ENCODE data around the gene GPR137B. TPM values are rescaled to one million over a fixed set of nuclear protein-coding genes. Genes with fewer than 3 reads are reported as not detected.

The GPR137B gene
- total and polyA plus RNA-seq, 8 donors = 0.95 to 9.8 (median 2.6) TPM

GRCh38 chr1:236099355-236099974 is 42.9 kb upstream of the GPR137B start:
- intact Hi-C loops (cut with DNase I) = no loop called here
- H3K27me3 ChIP-seq = no peaks in the 10 kb centered on the region
- 61 to 77% methylated on average over 12 of the region's 12 CpGs for WGBS, 2 donors

GRCh38 chr1:236100799-236101198 is 41.5 kb upstream of the GPR137B start:
- H3K36me3 ChIP-seq = no peaks in the 10 kb centered on the region
- H3K4me3 ChIP-seq = no peak overlapping the region
- WGBS, 2 donors = 85 to 92% methylated on average over 15 of the region's 15 CpGs
- FAIRE-seq (no peak), ATAC-seq (no peak), DNase-seq (no peak)
- no peak overlapping the region for H3K27ac ChIP-seq
- intact Hi-C loops (cut with DNase I) = loop anchor here in 1 of 3 donors (10.0 kb wide), 1 partner anchor 434 kb away; no protein-coding TSS in a partner anchor
- no peak for TF ChIP-seq CTCF (IDR thresholded peaks at IDR 0.05)
- H3K4me1 ChIP-seq = no peaks in the 10 kb centered on the region
- H3K27me3 ChIP-seq = no peaks in the 10 kb centered on the region
- no peaks in the 10 kb centered on the region for H3K9me3 ChIP-seq

More at GRCh38 chr1:236099355-236099974, 42.9 kb upstream of the GPR137B start:
- Histone ChIP-seq H3K27ac (no peak overlapping the region), H3K9me3 (no peaks in the 10 kb centered on the region), H3K4me1 (no peaks in the 10 kb centered on the region), H3K36me3 (no peaks in the 10 kb centered on the region), H3K4me3 (no peak overlapping the region)
- no peak for FAIRE-seq
- TF ChIP-seq CTCF (IDR thresholded peaks at IDR 0.05) = no peak
- no peak for DNase-seq
- no peak for ATAC-seq

- intact Hi-C loops (cut with DNase I) = loop anchor here in 1 of 3 donors (10.0 kb wide), 1 partner anchor 433 kb away; no protein-coding TSS in a partner anchor
- WGBS, 2 donors = 70 to 77% methylated on average over 10 of the region's 10 CpGs
Observed at GRCh38 chr1:236101233-236102200, 40.8 kb upstream of the GPR137B start.

GRCh38 chr1:236102611-236103010 is 39.7 kb upstream of the GPR137B start:
- intact Hi-C loops (cut with DNase I) = loop anchor here in 1 of 3 donors (10.0 kb wide), 1 partner anchor 432 kb away; no protein-coding TSS in a partner anchor

More at GRCh38 chr1:236101233-236102200, 40.8 kb upstream of the GPR137B start:
- no peak for TF ChIP-seq CTCF (IDR thresholded peaks at IDR 0.05)
- ATAC-seq = no peak
- H3K36me3 ChIP-seq = no peaks in the 10 kb centered on the region
- no peak for FAIRE-seq
- no peak for DNase-seq
- no peak overlapping the region for H3K27ac ChIP-seq
- no peaks in the 10 kb centered on the region for H3K9me3 ChIP-seq
- no peaks in the 10 kb centered on the region for H3K27me3 ChIP-seq
- no peak overlapping the region for H3K4me3 ChIP-seq
- H3K4me1 ChIP-seq = no peaks in the 10 kb centered on the region

More at GRCh38 chr1:236102611-236103010, 39.7 kb upstream of the GPR137B start:
- no peak for TF ChIP-seq CTCF (IDR thresholded peaks at IDR 0.05)
- Histone ChIP-seq H3K4me1 (no peaks in the 10 kb centered on the region), H3K27ac (no peak overlapping the region), H3K9me3 (no peaks in the 10 kb centered on the region), H3K27me3 (no peaks in the 10 kb centered on the region), H3K36me3 (no peaks in the 10 kb centered on the region), H3K4me3 (no peak overlapping the region)
- WGBS, 2 donors = 55 to 74% methylated on average over 11 of the region's 11 CpGs
- ATAC-seq (no peak), DNase-seq (no peak), FAIRE-seq (no peak)
